Fibroblast of skin of abdomen (primary cell): ENCODE measurements around the gene KCMF1.

Experiments
- DNase-seq: peaks from one replicate; pipeline ENCODE4 v3.0.0-alpha.2; 2013

The KCMF1 gene

GRCh38 chr2:84956334-84957297, 14.3 kb upstream of the KCMF1 start:
- no peak for DNase-seq

- DNase-seq: no peak
Measured at GRCh38 chr2:84957771-84958134, 13.2 kb upstream of the KCMF1 start.

- DNase-seq: peak; percentile 92
Measured at GRCh38 chr2:84958135-84959059, 12.6 kb upstream of the KCMF1 start.

DNA sequence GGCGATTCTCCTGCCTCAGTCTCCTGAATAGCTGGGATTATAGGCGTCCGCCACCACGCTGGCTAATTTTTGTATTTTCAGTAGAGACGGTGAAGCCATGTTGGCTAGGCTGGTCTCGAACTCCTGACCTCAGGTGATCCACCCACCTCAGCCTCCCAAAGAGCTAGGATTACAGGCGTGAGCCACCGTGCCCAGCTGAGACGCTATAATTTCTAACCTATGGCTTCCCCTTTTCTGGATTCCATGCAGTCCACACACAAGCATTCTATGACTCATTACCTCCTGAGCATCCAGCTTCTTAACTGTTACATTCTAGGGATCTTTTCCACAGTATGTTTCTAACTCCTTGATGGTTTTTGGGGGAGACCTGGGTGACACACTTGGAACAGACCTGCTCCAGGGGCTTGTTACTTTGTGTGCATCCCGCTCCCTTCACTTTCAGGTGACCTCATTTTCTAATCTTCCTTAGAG, 11.8 kb upstream of the KCMF1 start:
- DNase-seq: peak; percentile 84

DNA sequence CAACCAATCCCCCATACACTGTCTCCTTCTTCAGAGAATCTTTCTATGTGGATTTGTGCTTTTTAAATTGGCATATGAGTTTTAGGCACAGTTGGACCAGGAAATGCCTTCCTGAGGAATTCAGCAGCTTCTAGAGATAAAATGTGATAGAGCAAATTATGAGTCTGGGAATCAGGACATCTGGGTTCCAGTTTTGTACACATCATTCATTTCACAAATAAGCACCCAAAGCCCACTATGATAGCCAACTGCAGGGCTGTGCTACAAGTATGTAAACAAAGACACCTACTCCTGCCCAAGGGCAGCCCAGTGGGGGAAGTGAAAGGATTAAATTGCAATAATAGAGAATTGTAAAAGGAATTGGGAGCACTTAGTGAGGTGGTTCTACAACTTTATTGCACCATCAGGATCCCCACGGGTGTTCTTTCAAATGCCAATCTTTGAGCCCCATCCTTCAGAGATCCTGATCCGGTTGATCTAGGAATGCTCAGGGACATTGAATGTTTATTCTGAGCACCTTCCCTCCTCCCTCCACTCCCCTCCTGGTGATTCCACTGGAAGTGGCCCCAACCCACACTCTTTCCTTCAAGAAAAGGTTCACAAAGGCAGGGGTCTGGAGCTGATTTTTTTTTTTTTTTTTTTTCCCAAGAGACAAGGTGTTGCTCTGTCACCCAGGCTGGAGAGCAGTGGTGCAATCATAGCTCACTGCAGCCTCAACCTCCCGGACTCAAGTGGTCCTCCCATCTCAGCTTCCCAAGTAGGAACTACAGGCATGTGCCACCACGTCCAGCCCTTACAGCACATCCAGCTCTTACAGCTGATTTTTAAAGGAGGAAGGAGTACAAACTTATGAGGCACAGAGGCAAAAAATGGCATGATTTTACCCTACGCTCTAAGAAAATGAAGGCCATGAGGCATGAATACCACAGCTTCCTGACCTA, 11.1 kb upstream of the KCMF1 start:
- DNase-seq: no peak

GRCh38 chr2:84962917-84963316, 8.0 kb upstream of the KCMF1 start:
- DNase-seq: no peak

- DNase-seq: no peak
Measured at GRCh38 chr2:84963323-84963691, 7.7 kb upstream of the KCMF1 start.

DNA sequence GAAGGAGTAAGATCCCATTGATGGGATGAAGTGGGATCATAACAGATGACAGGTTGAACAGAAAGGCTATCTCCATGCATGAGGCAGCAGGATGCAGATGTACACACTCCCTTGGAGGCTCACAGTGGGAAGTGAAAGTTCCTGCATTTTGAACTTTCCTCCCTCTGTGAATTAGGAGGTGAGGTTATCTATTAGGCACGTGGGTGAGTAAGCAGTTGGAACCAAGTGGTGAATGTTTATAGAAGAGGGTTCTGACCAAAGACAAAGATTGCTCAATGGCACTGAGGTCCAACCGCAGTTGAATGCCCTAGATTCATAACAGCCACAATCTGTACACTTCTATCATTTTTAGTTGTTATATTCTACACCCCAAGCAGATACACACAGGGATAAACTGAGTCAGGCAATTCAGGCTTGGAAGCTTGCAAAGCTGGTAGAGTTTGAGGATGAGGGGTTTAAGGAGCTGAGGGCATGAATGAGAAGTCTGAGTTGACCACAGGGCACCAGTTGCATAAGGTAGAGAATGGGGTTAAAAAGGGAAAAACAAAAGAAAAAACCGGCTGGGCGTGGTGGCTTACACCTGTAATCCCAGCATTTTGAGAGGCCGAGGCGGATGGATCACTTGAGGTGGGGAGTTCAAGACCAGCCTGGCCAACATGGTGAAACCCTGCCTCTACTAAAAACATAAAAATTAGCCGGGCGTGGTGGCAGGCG, 7.1 kb upstream of the KCMF1 start:
- DNase-seq: peak; percentile 53

GRCh38 chr2:84964406-84965191, 6.4 kb upstream of the KCMF1 start:
- DNase-seq: no peak

GRCh38 chr2:84965192-84965516, 5.8 kb upstream of the KCMF1 start:
- no peak for DNase-seq

GRCh38 chr2:84965827-84966226, 5.1 kb upstream of the KCMF1 start:
- DNase-seq: no peak

DNA sequence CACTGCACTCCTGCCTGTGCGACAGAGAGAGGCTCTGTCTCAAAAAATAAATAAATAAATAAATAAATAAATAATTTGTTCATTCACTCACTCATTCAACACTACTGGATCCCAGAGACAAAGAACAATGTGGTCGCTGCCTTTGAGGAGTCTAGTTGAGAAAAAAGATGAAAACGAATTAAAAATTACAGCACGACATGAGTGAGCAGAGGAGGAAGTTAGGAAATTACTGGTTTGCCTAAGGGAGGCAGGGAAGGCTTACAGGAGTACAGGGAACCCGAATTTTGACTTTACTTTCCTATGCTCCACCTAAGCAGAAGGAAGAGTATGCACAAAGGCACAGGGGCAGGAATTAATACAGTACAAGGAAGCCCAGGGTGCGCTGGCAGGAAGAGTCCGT, 4.2 kb upstream of the KCMF1 start:
- DNase-seq: no peak

DNA sequence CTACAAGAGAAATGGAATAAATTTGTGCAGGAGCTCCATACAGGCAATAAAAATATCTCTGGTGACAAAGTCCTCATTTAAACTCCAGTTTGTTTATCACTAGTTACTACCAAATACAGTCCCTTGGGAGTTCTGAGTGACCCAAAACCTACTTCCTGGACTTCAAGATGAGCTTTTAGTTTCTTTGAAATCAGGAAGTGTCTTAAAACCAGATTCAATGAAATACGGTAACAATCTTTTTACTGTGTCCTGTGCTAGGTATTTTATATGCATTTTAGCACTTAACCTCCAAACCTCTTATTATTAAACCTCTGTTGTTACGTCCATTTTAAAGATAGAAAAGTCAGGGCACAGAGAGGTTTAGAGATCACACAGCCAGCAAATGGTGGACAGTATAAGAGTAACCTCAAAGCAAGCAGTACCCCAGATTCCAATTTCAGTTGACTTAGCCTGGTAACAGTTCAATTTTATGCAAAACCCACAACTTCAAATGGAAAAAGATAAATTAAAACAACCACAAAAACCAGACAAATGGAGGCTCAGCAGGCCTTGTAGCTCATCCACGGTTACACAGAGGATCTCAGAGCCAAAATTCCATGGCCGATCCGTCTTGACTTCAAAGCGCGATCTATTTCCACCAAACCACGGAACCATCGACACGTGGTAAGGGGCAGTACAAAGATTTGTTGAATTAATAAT, 1.3 kb upstream of the KCMF1 start:
- no peak for DNase-seq

DNA sequence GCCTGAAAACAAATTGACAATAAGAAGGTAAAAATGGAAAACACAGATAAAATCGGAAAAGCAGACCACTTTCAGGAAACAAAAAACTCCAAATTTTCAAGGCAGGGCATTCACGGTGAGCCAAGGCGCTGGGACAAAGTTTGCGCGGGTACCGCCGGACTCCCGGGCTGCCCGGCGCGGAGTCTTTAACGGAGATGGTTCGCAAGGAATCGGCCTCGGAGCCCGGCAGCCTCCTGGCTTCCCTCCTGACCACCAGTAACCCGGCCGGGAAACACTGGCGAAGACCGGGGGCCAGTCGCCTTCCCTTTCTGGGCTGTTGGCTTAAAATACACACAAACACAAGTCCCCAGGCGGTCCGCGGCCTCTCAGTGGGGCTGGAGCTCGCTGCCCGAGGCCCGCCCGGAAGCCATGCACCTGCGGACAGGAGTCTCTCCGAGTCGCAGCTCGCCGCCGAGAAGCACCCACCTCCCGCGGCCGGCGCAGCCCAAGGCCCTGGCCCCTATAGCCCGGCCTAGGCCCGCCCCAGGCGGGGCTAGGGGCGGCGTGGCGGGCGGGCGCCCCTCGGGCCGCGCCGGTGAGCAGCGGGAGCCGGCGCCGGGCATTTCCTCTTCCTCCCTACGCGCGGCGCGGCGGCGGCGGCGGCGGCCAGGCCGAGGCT, 622 bp upstream of the KCMF1 start:
- DNase-seq: no peak

- DNase-seq: peak; percentile 41
Measured at GRCh38 chr2:84971510-84972206, 697 bp downstream of the KCMF1 start.

GRCh38 chr2:84972207-84972783, 1.3 kb downstream of the KCMF1 start:
- DNase-seq: no peak

- DNase-seq: no peak
Measured at GRCh38 chr2:84972932-84973331, 2.0 kb downstream of the KCMF1 start.

DNA sequence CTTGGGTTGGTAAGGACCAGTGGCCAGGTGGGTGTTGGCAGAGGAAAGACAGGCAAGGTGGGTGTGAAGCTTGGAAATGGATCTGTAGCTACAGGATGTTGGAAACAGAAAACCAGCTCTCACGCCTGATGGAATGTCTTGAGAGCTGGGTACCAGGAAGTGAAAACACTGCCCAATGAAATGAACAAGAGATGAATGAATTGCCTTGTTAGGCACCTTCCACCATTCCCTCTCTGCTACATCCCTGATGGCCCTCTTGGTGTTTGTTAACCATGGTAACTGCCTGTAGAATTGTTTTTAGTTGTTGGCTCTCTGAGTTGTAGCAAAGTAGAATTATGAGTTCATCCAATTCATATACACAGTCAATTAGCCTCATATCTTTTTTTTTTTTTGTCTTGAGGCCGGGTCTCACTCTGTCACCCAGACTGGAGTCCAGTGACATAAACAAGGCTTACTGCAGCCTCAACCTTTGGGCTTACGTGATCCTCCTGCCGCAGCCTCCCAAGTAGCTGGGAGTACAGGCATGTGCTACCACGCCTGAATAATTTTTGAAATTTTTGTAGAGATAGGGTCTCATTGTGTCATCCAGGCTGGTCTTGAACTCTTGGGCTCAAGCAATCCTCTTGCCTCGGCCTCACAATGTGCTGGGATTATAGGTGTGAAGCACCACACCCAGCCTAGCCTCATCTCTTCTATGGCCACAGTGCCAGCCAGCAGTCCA, 9.5 kb downstream of the KCMF1 start:
- DNase-seq: no peak
